ENCODE data around the gene RCSD1.

Gene RCSD1

GRCh38 chr1:167599957-167600581, 30.0 kb upstream of the RCSD1 start:
- H3K27ac ChIP-seq (ENCODE audit: low read depth, low read length): no peak overlapping the region; the same call in 1 of the 2 replicates
- no peaks in the 10 kb centered on the region for H3F3A ChIP-seq (ENCODE audit: control insufficient read depth, insufficient read depth)

GRCh38 chr1:167601442-167602383, 28.3 kb upstream of the RCSD1 start:
- no peak overlapping the region for H3K4me3 ChIP-seq (ENCODE audit: low read length)
- peak overlapping the region; percentile 46 for H3K4me2 ChIP-seq (ENCODE audit: low read length)
- H3K27me3 ChIP-seq (ENCODE audit: control insufficient read depth, low read length): no peaks in the 10 kb centered on the region
- TF ChIP-seq CTCF (IDR thresholded peaks at IDR 0.05; ENCODE audit: low read depth, low read length, poor library complexity, severe bottlenecking) (no peak), EZH2phosphoT487 (IDR thresholded peaks at IDR 0.05; ENCODE audit: borderline replicate concordance, low read length) (no peak)
- peaks cover under 1% of the 10 kb centered on the region; the same call in 1 of the 2 replicates for H3K9me3 ChIP-seq (ENCODE audit: control insufficient read depth, insufficient read depth, low read length)
- H3F3A ChIP-seq (ENCODE audit: control insufficient read depth, insufficient read depth): no peaks in the 10 kb centered on the region
- no peaks in the 10 kb centered on the region for H3K9me2 ChIP-seq (replicated peaks; ENCODE audit: control insufficient read depth, low read length)
- peaks cover 39% of the 10 kb centered on the region for H3K4me1 ChIP-seq (ENCODE audit: control insufficient read depth, low read length)
- H3K27ac ChIP-seq (ENCODE audit: low read depth, low read length): no peak overlapping the region; the same call in none of the 2 replicates
- peaks cover 3% of the 10 kb centered on the region; the same call in 1 of the 2 replicates for H3K36me3 ChIP-seq (ENCODE audit: control insufficient read depth, low read length)
- H3K79me2 ChIP-seq (ENCODE audit: control insufficient read depth, low read length): 0 out of 2 replicates have a peak, but pooled peaks cover 2% of the 10 kb centered on the region
- no peaks in the 10 kb centered on the region for H4K20me1 ChIP-seq (ENCODE audit: control insufficient read depth, insufficient read depth, low read depth, low read length)

More at GRCh38 chr1:167599957-167600581, 30.0 kb upstream of the RCSD1 start:
- Histone ChIP-seq H3K36me3 (ENCODE audit: control insufficient read depth, low read length) (peaks cover 3% of the 10 kb centered on the region; the same call in 1 of the 2 replicates), H3K4me2 (ENCODE audit: low read length) (peak overlapping the region; percentile 36), H4K20me1 (ENCODE audit: control insufficient read depth, insufficient read depth, low read depth, low read length) (no peaks in the 10 kb centered on the region), H3K27me3 (ENCODE audit: control insufficient read depth, low read length) (no peaks in the 10 kb centered on the region), H3K79me2 (ENCODE audit: control insufficient read depth, low read length) (0 out of 2 replicates have a peak, but pooled peaks cover 2% of the 10 kb centered on the region), H3K9me3 (ENCODE audit: control insufficient read depth, insufficient read depth, low read length) (no peaks in the 10 kb centered on the region), H3K4me1 (ENCODE audit: control insufficient read depth, low read length) (peaks cover 39% of the 10 kb centered on the region), H3K4me3 (ENCODE audit: low read length) (0 out of 2 replicates have a peak overlapping the region, but pooled peaks have one; percentile 4), H3K9me2 (replicated peaks; ENCODE audit: control insufficient read depth, low read length) (no peaks in the 10 kb centered on the region)
- no peak for TF ChIP-seq EZH2phosphoT487 (IDR thresholded peaks at IDR 0.05; ENCODE audit: borderline replicate concordance, low read length)
- peak; percentile 89 for TF ChIP-seq CTCF (IDR thresholded peaks at IDR 0.05; ENCODE audit: low read depth, low read length, poor library complexity, severe bottlenecking)

GRCh38 chr1:167602840-167603239, 27.2 kb upstream of the RCSD1 start:
- no peaks in the 10 kb centered on the region for H4K20me1 ChIP-seq (ENCODE audit: control insufficient read depth, insufficient read depth, low read depth, low read length)
- H3K9me3 ChIP-seq (ENCODE audit: control insufficient read depth, insufficient read depth, low read length): peaks cover 12% of the 10 kb centered on the region
- 0 out of 2 replicates have a peak, but pooled peaks cover 2% of the 10 kb centered on the region for H3K79me2 ChIP-seq (ENCODE audit: control insufficient read depth, low read length)
- H3K36me3 ChIP-seq (ENCODE audit: control insufficient read depth, low read length): peaks cover 7% of the 10 kb centered on the region
- H3K27me3 ChIP-seq (ENCODE audit: control insufficient read depth, low read length): no peaks in the 10 kb centered on the region
- peaks cover 39% of the 10 kb centered on the region for H3K4me1 ChIP-seq (ENCODE audit: control insufficient read depth, low read length)
- 0 out of 2 replicates have a peak overlapping the region, but pooled peaks have one; percentile 9 for H3K4me2 ChIP-seq (ENCODE audit: low read length)
- H3F3A ChIP-seq (ENCODE audit: control insufficient read depth, insufficient read depth): no peaks in the 10 kb centered on the region
- TF ChIP-seq EZH2phosphoT487 (IDR thresholded peaks at IDR 0.05; ENCODE audit: borderline replicate concordance, low read length) (no peak), CTCF (IDR thresholded peaks at IDR 0.05; ENCODE audit: low read depth, low read length, poor library complexity, severe bottlenecking) (no peak)
- H3K9me2 ChIP-seq (replicated peaks; ENCODE audit: control insufficient read depth, low read length): no peaks in the 10 kb centered on the region
- no peak overlapping the region for H3K4me3 ChIP-seq (ENCODE audit: low read length)
- H3K27ac ChIP-seq (ENCODE audit: low read depth, low read length): no peak overlapping the region

Data from DOHH2 (cell line).